Hematopoietic multipotent progenitor cell treated with erythropoietin and hydrocortisone succinate and interleukin-3 and kit ligand, for 8 days (in vitro differentiated cells): ENCODE results near the gene ZNF662.
"Not testable (repeated sequence)": the region's sequence is repeated elsewhere in the genome, so short reads cannot be mapped to it uniquely, and the experiment has no call there.

Source experiments
- DNase-seq: peaks from one replicate; pipeline ENCODE4 v3.0.0-alpha.2; 2015

Gene ZNF662

DNA sequence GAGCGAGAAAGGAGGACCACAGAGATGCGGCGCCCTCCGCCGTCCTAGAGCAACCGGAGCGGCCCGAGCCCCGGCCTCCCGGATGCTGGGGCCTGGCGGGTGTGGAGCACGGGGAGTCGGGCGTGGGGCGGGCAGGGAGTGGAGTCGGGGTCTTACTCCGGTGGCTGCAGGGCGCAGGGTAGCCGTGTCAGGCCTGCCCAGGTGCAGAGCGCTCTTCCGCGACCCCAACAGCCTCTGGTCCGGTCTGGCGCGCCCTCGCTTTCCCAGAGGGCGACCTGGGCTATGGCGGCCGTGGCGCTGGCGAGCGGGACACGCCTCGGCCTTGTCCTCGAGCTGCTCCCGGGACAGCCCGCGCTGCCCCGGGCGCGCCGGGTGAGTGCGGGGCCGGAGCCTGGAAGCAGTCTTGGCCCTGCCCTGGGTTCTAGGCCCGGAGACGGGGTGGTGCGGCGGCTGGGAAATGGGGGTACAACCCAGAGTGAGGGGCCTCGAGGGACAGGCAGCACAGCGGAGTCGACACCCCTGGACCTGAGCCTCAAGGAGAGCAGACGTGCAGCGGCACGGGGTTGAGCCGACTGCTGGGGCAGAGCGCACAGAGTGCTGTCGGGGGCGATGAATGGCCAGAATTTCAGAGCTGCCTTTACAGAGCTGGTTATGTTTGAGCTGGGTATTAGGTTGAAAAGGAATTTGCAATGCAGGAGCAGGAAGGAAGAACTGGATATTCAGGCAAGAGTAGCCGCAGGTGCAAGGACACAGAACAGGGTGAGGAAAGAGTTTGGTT, at the start of gene ZNF662:
TSS of gene ZNF662 (plus strand) at position 73 of the 778 bp plus-strand sequence. CDS start 1,973 bp downstream, outside the sequence.
- no peak for DNase-seq

DNA sequence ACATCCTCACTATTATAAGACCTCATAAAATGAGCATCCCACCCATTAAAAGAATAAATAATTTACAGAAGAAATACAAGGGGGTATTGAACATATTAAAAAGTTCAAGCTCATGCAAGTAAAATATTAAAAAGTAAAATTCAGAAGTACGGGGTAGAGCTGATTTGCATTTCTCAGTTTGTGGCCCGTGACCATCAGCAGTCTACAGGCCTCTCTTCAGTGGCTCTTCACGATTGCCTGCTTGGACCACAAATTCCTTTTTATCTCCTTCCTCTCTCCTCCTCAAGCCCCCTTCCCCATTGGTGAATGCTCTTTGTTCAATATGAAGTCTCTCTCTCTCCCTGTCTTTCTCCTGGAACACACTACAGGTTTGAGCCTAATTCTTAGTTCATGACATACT, 49.4 kb upstream of the ZNF662 start:
- no peak for DNase-seq

DNA sequence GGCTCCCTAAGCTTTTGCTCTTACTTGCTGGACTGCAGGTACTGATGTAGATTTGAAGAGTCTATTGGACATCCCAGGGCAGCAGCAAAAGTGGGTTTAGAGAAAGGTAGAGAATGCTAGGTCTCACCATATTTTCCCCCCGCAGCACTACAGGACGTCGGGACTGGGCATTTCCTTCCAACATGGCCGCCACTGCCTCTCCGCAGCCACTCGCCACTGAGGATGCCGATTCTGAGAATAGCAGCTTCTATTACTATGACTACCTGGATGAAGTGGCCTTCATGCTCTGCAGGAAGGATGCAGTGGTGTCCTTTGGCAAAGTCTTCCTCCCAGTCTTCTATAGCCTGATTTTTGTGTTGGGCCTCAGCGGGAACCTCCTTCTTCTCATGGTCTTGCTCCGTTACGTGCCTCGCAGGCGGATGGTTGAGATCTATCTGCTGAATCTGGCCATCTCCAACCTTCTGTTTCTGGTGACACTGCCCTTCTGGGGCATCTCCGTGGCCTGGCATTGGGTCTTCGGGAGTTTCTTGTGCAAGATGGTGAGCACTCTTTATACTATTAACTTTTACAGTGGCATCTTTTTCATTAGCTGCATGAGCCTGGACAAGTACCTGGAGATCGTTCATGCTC, 41.5 kb upstream of the ZNF662 start:
- no peak for DNase-seq

DNA sequence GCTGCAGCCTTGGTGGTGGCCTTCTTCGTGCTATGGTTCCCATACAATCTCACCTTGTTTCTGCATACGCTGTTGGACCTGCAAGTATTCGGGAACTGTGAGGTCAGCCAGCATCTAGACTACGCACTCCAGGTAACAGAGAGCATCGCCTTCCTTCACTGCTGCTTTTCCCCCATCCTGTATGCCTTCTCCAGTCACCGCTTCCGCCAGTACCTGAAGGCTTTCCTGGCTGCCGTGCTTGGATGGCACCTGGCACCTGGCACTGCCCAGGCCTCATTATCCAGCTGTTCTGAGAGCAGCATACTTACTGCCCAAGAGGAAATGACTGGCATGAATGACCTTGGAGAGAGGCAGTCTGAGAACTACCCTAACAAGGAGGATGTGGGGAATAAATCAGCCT, 40.7 kb upstream of the ZNF662 start:
- no peak for DNase-seq

DNA sequence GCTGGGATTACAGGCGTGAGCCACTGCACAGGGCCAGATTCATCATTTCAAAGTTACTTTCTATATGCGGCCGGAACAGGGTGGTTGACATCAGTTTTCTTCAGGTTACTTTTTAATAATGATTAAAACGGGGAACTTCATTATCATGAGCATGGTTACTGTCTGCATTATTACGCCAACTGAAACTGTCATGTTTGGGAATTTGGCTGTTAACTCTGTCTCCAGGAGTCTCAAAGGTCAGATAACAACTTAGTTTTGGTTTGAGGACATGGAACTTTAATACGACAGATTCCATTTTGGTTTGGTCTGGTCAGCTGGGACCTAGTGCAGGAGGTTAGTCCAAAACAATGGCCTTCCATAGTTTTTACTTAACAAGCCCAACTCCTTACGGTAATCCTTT, 38.8 kb upstream of the ZNF662 start:
- DNase-seq = no peak

DNA sequence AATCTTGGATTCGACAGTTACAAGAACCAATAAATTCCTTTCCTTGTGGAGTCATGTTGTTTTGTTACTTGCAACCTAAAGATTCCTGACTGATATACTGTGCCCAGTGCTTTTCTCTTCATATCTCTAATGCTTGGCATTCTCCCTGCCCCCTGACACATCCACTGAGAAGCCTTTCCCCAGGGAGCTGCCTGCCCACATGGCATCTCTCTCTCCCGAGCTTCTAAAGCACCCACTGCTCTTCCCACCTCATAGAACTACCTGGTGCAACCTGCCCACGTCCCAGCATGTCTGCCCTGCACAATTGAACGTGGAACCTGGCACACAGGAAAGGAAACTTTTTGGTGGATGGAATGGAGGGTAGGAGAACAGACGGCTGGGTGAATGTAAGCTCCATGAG, 37.1 kb upstream of the ZNF662 start:
- DNase-seq = no peak

DNA sequence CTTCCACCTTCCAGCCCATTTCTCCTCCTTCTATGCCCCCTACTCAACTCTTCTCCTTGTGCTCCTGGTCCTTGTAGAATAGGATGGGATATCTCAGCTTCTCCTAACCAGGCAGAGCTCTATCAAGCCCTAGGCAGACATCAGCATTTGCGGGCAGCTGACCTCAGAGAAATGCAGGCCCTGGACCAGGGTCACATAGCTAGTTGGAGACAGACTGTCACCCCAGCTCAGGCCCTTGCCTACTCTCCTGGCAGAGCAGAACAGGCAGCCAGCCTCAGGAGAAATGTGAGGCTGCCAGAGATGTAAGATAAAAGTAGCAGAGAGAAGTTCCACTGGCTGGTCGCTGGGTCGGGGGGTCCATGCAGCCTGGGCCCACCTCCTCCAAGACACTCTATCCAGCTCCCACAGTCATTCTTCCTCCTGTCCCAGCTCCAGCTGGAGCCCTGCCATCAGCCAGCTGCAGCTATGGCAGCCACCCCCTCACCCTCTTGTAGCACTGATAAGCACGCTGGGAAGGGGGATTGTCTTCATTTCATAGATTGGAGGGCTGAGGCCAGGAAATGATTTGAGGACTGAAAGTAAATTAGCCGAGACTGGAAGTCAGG, 34.2 kb upstream of the ZNF662 start:
- DNase-seq = peak; percentile 71

DNA sequence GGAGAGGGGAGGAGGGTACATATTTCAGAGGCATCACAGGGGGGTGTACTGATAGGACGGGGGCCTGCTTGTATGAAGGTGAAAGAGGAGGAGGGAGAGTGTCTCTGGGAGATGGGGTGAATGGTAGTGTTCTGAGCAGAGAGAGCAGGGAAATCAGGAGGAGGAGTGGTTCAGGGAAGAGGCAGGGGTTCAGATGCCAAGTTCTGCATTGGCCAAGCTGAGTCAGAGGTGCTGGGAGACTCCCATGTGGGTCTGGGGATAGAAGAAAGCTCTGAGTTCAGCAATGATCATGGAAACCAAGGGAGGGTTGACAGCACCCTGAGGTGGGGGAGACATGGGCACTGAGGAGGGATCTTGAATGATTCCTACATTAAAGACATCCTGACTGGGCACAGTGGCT, 33.2 kb upstream of the ZNF662 start:
- no peak for DNase-seq

DNA sequence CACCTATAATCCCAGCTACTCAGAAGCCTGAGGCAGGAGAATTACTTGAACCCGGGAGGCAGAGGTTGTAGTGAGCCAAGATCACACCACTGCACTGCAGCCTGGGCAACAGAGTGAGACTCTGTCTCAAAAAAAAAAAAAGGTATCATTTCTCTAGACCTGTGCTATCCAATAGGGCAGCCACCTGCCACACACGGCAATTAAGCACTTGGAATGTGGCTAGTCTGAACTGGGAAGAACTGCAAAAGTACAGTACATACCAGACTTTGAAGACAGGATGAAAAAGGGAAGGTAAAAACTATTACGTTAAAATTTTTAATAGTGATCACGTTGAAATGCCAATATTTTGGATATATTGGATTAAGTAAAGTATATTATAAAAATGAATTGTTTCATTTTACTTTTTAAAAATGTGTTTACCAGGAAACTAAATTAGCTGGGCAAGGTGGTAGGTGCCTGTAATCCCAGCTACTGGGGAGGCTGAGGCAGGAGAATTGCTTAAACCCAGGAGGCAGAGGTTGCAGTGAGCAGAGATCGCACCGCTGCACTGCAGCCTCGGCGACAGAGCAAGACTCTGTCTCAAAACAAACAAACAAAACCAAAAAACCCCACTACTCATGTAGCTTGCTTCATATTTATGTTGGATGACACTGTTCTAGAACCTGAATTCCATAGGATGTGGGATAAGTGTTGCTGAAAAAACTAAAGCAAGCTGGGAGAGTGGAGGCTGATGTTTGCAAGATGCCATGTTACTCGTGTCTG, 32.5 kb upstream of the ZNF662 start:
- DNase-seq = no peak

DNA sequence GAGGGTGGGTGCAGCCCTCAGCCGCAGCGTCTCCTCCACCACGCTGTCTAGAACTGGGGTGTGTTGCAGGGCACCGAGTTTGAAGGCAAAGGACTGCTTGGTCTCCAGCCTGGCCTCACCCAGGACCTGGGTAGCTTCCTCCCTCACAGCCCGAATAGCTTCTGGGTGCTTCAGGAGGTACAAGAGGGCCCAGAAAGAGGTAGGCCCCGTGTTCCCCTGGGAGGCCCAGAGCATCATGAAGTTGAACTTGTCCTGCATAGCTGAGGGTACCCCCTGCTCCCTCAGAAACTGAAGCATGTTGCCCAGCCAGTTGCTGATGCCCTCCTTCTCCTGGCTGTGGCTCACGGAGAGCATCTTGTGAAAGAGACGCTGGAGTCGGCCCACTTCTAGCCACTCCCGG, 31.2 kb upstream of the ZNF662 start:
- no peak for DNase-seq

DNA sequence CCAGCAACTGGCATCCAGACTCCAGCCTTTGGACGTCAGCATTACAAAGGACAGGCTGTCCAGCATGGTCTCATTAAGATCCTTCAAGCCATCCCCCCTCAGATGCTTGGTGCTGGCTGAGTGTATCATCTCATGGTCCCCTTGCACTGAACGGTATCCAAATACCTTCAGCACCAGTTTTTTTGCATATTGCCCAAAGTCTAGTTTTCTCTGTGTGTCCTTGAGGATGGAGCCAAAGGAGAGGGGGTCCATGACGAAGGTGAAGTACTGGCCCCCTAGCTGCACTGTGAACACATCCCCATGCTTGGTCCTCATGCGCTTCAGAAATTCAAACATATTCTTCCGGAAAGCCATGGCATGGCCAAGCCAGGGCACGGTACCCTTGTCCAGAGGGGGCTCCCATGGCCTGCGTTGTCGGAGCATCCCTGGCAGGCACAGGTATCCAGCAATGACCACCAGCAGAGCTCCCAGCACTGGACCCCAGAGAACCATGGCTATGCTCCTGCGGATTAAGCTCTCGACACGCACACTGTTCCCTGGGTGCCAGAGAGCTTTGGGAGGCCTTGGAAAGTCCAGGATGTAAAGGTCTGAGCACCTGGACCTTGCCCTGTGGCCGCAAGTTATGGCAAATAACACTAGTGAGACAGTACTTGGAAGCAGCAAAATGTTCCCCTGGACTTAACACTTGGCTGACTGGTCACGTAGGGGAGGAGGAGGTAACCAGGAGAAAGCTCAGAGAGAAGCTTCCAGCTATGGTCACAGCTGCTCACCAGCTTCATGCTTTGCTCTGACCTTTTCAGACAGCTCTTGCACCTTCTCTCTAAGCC, 30.4 kb upstream of the ZNF662 start, which contains the start of gene CYP8B1:
TSS of gene CYP8B1 (minus strand) at position 555 of the 827 bp plus-strand sequence. CDS start at position 492, 63 bp downstream.
- DNase-seq = no peak

DNA sequence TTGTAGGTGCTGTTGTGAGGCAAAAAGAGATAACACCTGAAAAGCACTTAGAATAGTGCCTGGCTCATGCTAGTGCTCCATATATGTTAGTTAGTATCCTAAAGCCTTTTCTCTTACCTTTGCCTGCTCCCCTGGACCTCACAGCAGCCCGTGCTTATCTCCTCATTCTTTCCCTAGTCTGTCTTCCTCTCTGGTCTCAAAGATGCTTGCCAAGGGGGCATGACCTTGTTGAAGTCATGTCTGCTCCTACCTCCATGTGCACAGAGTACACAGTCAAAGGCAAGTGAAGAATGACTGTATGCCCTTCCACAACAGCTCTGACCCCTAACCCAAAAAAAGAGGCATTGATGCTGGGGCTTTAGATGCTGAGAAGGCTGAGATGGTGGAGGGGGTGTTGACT, 29.5 kb upstream of the ZNF662 start:
- no peak for DNase-seq

DNA sequence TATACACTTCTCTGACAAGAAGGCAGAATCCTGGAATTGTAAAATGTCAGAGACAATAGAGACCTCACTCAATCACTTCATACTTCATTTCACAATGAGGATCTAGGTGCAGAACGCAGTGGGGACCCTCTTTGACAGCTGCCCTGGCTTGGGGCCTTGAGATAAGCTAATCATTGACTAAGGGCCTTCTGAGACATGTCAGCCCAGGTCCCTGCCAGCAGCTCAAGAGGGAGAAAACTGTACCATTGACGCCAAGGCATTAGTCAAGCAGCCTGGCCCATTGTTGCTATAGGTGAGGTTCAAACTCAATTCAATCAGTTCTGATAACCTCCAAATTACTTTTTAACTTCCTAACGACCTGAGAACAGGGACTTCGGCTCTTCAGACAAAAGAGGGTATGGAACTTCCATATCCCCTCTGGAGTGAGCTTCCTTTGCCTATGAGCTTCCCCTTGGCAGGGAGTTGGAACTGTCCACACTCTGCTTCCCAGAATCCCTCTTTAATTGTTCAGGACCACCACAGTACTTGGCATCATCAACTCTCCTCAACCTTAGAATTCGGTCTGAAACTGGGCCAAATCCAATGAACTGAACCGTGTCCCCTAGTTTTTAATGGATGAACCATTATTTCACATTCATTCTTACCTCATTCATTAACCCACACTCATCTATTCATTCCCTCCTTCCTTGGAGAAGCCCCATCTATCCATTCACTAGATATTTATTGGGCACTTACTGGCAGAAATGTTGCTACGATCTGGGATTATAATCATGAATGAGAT, 28.8 kb upstream of the ZNF662 start:
- no peak for DNase-seq

DNA sequence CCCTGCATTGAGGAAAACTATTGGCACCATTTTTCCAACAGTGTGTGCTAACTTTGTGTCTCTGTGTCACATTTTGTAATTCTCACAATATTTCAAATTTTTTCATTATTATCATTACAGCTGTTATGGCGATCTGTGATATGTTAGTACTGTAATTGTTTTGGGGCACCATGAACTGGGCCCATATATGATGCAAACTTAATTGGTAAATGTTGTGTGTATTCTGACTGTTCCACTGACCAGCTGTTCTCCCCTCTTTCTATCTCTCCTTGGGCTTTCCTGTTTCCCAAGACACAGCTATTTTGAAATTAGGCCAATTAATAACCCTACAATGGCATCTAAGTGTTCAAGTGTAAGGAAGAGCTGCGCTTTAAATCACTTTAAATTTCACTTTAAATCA, 28.1 kb upstream of the ZNF662 start:
- DNase-seq = no peak

DNA sequence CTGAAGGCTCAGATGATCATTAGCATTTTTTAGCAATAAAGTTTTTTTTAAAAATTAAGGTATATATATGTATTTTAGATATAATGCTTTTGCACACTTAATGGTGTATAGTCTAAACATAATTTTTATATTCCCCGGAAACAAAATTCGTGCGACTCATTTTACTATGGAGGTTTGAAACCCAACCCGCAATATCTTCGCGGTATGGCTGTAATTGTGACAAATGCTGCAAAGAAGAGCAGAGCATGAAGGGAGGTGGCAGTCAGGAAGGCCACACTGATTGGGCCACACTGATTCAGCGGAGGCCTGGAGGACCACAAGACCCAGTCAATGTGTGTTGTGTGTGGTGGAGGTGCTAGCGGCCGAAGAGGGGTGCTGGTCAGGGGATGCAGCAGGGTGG, 25.8 kb upstream of the ZNF662 start:
- DNase-seq = no peak

DNA sequence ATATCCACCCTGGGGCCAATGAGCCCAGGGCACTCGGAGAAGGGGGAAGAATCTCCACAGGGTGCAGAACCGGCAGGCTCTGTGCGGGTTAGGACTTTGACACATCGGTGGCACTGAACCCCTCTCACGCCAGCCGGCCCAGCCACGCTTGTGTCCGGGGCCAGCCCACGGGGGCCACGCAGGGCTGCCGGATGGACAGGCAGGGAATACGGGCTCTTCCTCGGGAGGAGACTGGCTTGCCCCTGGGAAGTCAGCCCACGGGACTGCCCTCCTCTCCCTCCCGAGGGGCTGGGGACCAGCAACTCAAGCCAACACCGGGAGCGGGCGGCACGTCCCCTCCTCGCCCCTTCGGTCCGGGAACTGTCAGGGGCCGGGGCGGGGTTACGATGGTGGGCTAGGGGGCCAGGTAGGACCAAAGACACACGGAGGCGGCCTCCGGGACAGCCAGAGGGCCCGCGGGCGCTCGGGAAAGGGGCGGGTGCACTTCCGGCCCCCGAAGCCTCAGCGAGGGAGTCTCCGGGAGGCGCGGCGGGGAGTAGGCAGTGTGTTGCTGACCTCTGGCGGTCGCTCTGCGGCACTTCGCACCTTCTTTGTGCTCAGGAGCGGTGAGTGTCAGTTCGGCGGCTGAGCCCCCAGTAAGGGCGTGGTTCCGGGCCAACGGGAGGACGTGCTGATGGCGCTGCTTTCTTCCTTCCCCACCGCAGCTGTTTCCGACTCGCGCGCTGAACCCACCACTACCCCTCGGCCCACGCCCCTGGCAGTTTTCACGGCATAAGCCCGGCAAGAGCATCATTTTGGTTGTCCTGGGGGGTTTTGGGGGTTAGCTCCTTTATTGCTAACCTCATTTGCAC, 25.1 kb upstream of the ZNF662 start:
- DNase-seq = peak; percentile 89

DNA sequence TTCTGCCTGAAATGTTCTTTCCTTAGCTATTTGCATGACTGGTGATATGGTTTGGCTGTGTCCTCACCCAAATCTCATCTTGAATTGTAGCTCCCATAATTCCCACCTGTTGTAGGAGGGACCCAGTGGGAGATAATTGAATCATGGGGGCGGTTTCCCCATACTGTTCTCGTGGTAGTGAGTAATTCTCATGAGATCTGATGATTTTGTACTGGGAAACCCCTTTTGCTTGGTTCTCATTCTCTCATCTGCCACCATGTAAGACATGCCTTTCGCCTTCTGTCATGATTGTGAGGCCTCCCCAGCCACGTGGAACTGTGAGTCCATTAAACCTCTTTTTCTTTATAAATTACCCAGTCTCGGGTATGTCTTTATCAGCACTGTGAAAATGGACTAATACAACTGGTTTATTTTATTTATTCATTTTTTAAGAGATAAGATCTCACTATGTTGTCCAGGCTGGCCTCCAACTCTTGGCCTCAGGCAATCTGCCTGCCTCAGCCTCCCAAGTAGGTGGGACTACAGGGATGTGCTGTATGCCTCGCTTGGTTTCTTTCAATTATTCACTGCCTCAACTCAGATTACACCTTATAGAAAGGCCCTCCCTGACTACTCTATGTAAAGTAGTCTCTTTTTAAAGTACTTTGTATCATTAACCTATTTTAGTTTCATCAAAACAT, 22.6 kb upstream of the ZNF662 start:
- not testable (repeated sequence) for DNase-seq

DNA sequence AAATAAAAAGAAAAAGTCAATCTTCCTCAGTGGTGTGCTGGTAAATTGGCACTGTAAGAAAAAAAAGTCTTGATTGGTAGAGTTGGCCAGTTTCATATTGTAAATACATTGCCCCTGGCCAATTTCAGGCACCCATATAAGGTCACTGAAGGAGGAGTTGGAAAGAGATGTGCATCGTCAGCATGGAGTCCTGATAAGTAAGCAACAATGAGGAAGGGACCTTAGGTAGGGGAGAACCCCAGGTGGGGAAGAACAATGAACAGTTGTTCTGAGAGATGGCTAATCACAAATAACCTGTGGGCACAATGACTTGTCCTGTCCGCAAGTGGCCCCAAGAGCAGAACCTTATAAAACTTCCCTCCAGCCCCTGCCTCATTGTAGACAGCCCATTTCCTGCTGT, 21.6 kb upstream of the ZNF662 start:
- DNase-seq = no peak

DNA sequence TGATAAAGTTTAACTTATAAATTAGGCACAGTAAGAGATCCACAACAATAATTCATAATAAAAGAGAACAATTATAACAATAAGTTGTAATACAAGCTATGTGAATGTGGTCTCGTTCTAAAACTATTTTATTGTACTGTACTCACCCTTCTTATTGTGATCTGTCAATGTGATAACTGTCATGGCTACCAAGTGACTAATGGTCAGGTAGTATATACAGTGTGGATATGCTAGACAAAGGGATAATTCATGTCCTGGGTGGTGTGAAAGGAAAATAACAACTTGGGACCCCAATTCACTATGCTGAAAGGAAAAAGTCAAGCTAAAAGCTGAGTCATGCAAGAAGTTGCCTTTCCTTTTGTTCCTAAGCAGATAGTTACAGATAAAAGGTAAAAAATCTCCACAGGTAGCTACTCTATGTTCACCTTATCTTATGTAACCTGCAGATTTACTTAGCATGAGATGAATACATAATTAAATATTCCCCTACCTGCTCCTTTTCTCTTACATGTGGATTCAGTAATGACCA, 19.6 kb upstream of the ZNF662 start:
- no peak for DNase-seq

DNA sequence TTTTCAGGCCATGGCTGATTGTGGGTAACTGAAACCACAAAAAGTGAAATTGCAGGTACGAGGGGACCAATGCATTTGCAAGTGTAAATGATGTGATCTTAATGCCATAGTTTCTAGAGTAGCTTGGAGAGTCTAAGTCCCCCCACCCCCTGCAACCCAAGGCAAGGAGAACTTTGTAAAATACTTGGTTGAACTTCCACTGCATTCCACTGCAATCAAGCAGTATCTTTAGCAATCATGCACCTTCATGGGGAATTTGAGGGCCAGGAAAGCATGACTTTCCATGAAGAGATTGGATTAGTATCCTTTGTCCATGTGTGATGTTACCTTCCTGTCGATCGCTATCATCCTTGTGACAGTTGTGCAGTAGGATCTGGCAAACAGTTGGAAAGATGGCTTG, 18.9 kb upstream of the ZNF662 start:
- DNase-seq = no peak
